RWPE2 (cell line): ENCODE results near the gene SORCS2.

Experiments used
- ATAC-seq: fragments of 200-7000 bp; cut with Tn5 transposase; 3 replicates; pipeline ENCODE4 v1.9.1; 2021; ENCODE audit warnings: low read depth
- DNase-seq: peaks from one replicate; pipeline ENCODE4 v3.0.0-alpha.2; 2020; ENCODE audit warnings: low spot score
- H3K27ac ChIP-seq: fragments of 450-650 bp; 2 replicates; pipeline ENCODE4 v1.5.1; 2017; ENCODE audit warnings: mild to moderate bottlenecking; ENCODE audit not compliant: poor library complexity, severe bottlenecking
- H3K27me3 ChIP-seq: fragments of 250-450 bp; sonication (Bioruptor Pico); 2 replicates; pipeline ENCODE4 v1.5.1; 2021; ENCODE audit warnings: mild to moderate bottlenecking, moderate library complexity; ENCODE audit not compliant: insufficient read depth, poor library complexity, severe bottlenecking
- H3K36me3 ChIP-seq: fragments of 250-450 bp; sonication (Bioruptor Pico); 2 replicates; pipeline ENCODE4 v1.5.1; 2020; ENCODE audit warnings: low read depth, mild to moderate bottlenecking, moderate library complexity
- H3K4me1 ChIP-seq: fragments of 250-450 bp; sonication (Bioruptor Pico); 2 replicates; pipeline ENCODE4 v1.5.1; 2021; ENCODE audit warnings: mild to moderate bottlenecking, moderate library complexity; ENCODE audit not compliant: insufficient read depth, poor library complexity, severe bottlenecking
- H3K4me3 ChIP-seq: fragments of 250-450 bp; sonication (Bioruptor Pico); 2 replicates; pipeline ENCODE4 v1.5.1; 2021; ENCODE audit warnings: mild to moderate bottlenecking, moderate library complexity; ENCODE audit not compliant: severe bottlenecking
- H3K9me3 ChIP-seq: fragments of 250-450 bp; sonication (Bioruptor Pico); 2 replicates; pipeline ENCODE4 v1.5.1; 2021; ENCODE audit warnings: mild to moderate bottlenecking, moderate library complexity; ENCODE audit not compliant: severe bottlenecking
- TF ChIP-seq, protein P1 (sequence below): fragments of 450-650 bp; IDR thresholded peaks from one replicate; pipeline ENCODE4 v1.5.1; 2017; ENCODE audit warnings: mild to moderate bottlenecking, moderate library complexity; ENCODE audit not compliant: poor library complexity, severe bottlenecking

SORCS2 gene

GRCh38 chr4:7166237-7166636 is 26.1 kb upstream of the SORCS2 start:
- H3K27ac ChIP-seq, result no peak overlapping the region
- ATAC-seq (no peak), DNase-seq (no peak)
- H3K4me3 ChIP-seq, result no peak overlapping the region
- H3K36me3 ChIP-seq, result no peaks in the 10 kb centered on the region
- H3K9me3 ChIP-seq, result no peaks in the 10 kb centered on the region
- TF ChIP-seq, protein P1, sequence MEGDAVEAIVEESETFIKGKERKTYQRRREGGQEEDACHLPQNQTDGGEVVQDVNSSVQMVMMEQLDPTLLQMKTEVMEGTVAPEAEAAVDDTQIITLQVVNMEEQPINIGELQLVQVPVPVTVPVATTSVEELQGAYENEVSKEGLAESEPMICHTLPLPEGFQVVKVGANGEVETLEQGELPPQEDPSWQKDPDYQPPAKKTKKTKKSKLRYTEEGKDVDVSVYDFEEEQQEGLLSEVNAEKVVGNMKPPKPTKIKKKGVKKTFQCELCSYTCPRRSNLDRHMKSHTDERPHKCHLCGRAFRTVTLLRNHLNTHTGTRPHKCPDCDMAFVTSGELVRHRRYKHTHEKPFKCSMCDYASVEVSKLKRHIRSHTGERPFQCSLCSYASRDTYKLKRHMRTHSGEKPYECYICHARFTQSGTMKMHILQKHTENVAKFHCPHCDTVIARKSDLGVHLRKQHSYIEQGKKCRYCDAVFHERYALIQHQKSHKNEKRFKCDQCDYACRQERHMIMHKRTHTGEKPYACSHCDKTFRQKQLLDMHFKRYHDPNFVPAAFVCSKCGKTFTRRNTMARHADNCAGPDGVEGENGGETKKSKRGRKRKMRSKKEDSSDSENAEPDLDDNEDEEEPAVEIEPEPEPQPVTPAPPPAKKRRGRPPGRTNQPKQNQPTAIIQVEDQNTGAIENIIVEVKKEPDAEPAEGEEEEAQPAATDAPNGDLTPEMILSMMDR, result no peak
- no peaks in the 10 kb centered on the region for H3K27me3 ChIP-seq
- H3K4me1 ChIP-seq, result no peaks in the 10 kb centered on the region

GRCh38 chr4:7166981-7167700 is 25.2 kb upstream of the SORCS2 start:
- no peak for ATAC-seq
- TF ChIP-seq, protein P1, result no peak
- no peak overlapping the region for H3K27ac ChIP-seq

GRCh38 chr4:7167706-7168105 is 24.6 kb upstream of the SORCS2 start:
- H3K4me1 ChIP-seq, result no peaks in the 10 kb centered on the region
- TF ChIP-seq, protein P1, result peak; percentile 13
- peak; percentile 10 for DNase-seq
- no peak overlapping the region for H3K4me3 ChIP-seq
- H3K27ac ChIP-seq, result no peak overlapping the region
- H3K27me3 ChIP-seq, result no peaks in the 10 kb centered on the region
- H3K36me3 ChIP-seq, result no peaks in the 10 kb centered on the region
- ATAC-seq, result no peak; the same call in 2 of the 3 replicates
- no peaks in the 10 kb centered on the region for H3K9me3 ChIP-seq

More at GRCh38 chr4:7166981-7167700, 25.2 kb upstream of the SORCS2 start:
- DNase-seq, result peak; percentile 23
- no peaks in the 10 kb centered on the region for H3K4me1 ChIP-seq
- no peaks in the 10 kb centered on the region for H3K9me3 ChIP-seq
- no peak overlapping the region for H3K4me3 ChIP-seq
- H3K27me3 ChIP-seq, result no peaks in the 10 kb centered on the region
- H3K36me3 ChIP-seq, result no peaks in the 10 kb centered on the region

DNA sequence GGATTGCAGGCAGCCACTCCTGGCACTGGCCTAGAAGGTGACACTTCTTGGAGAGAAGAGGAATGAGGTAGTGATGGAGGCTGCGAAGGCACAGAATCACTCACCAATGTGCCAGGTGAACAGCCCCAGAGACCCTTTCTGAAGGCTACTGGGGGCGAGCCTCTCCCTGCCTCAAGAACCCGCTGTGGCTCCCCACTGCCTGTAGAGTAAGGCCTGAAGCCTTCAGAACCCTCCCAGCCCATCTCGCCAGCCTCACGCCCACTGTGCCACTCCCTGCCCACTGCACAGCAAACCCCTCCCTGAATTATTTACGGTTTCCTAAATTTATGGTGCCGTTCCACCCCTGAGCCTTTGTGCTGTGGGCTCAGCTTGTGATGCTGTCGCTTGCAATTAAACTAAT is 24.2 kb upstream of the SORCS2 start:
- DNase-seq (peak; percentile 17), ATAC-seq (no peak)
- Histone ChIP-seq H3K27me3 (no peaks in the 10 kb centered on the region), H3K4me1 (no peaks in the 10 kb centered on the region), H3K27ac (no peak overlapping the region), H3K4me3 (no peak overlapping the region), H3K9me3 (no peaks in the 10 kb centered on the region), H3K36me3 (no peaks in the 10 kb centered on the region)
- TF ChIP-seq, protein P1, result no peak

- no peaks in the 10 kb centered on the region for H3K27me3 ChIP-seq
- no peak overlapping the region for H3K27ac ChIP-seq
- DNase-seq, result peak; percentile 3
- no peaks in the 10 kb centered on the region for H3K9me3 ChIP-seq
- no peak overlapping the region for H3K4me3 ChIP-seq
- H3K4me1 ChIP-seq, result no peaks in the 10 kb centered on the region
- no peak for ATAC-seq
- no peaks in the 10 kb centered on the region for H3K36me3 ChIP-seq
- TF ChIP-seq, protein P1, result no peak
These were observed 23.2 kb upstream of the SORCS2 start for GRCh38 chr4:7169134-7169533.
